GM23338 (cell line): ENCODE measurements around the gene CMC1. TPM values are rescaled to one million over a fixed set of nuclear protein-coding genes. Genes with fewer than 3 reads are reported as not detected.

Experiments used
- ATAC-seq: fragments of 200-7000 bp; cut with Tn5 transposase; 3 replicates; pipeline ENCODE4 v1.9.1; 2020
- DNase-seq: peaks from one replicate; pipeline ENCODE4 v3.0.0-alpha.2; 2015; ENCODE audit warnings: low spot score
- H2AFZ ChIP-seq: fragments of 200-600 bp; sonication (generic); 2 replicates; pipeline ENCODE4 v1.8.0; 2016; ENCODE audit warnings: antibody characterized with exemption, mild to moderate bottlenecking, moderate library complexity
- H3F3A ChIP-seq: fragments of 200-600 bp; sonication (generic); replicated peaks from 2 replicates; pipeline ENCODE4 v1.8.0; 2017; ENCODE audit warnings: antibody characterized with exemption, mixed run types, low read depth
- H3K27ac ChIP-seq: fragments of 200-600 bp; sonication (generic); 2 replicates; pipeline ENCODE4 v1.6.1; 2016; ENCODE audit warnings: low read depth
- H3K27me3 ChIP-seq: fragments of 200-600 bp; sonication (generic); 2 replicates; pipeline ENCODE4 v1.8.0; 2016; ENCODE audit warnings: mild to moderate bottlenecking, mixed run types, moderate library complexity; ENCODE audit not compliant: insufficient read depth
- H3K36me3 ChIP-seq: fragments of 200-600 bp; sonication (generic); 2 replicates; pipeline ENCODE4 v1.8.0; 2016; ENCODE audit warnings: mild to moderate bottlenecking; ENCODE audit not compliant: insufficient read depth
- H3K4me1 ChIP-seq: fragments of 200-600 bp; sonication (generic); 2 replicates; pipeline ENCODE4 v1.8.0; 2016; ENCODE audit warnings: mild to moderate bottlenecking, moderate library complexity; ENCODE audit not compliant: insufficient read depth
- H3K4me2 ChIP-seq: fragments of 200-600 bp; sonication (generic); 2 replicates; pipeline ENCODE4 v1.7.1; 2017; ENCODE audit warnings: mixed run types
- H3K4me3 ChIP-seq: fragments of 200-600 bp; sonication (generic); 2 replicates; pipeline ENCODE4 v1.6.1; 2016; ENCODE audit warnings: mixed run types
- H3K79me2 ChIP-seq: fragments of 200-600 bp; sonication (generic); replicated peaks from 2 replicates; pipeline ENCODE4 v1.8.0; 2017; ENCODE audit warnings: mild to moderate bottlenecking; ENCODE audit not compliant: insufficient read depth
- H3K9me2 ChIP-seq: fragments of 200-600 bp; sonication (generic); 2 replicates; pipeline ENCODE4 v1.8.0; 2017; ENCODE audit not compliant: insufficient read depth
- H4K20me1 ChIP-seq: fragments of 200-600 bp; sonication (generic); replicated peaks from 2 replicates; pipeline ENCODE4 v1.8.0; 2017; ENCODE audit warnings: mild to moderate bottlenecking; ENCODE audit not compliant: insufficient read depth
- H3K27ac Mint-ChIP-seq: 2 replicates; pipeline ENCODE4 v1.8.0; 2020; ENCODE audit warnings: inconsistent platforms, mild to moderate bottlenecking, moderate library complexity, mixed read lengths
- H3K27me3 Mint-ChIP-seq: 3 replicates; pipeline ENCODE4 v1.8.0; 2022; ENCODE audit warnings: low read depth, mild to moderate bottlenecking, moderate library complexity, mixed read lengths, inconsistent platforms; ENCODE audit not compliant: insufficient read depth, poor library complexity
- H3K36me3 Mint-ChIP-seq: 3 replicates; pipeline ENCODE4 v1.8.0; 2021; ENCODE audit warnings: low read depth, mild to moderate bottlenecking, inconsistent platforms, moderate library complexity, mixed read lengths
- H3K4me1 Mint-ChIP-seq: 3 replicates; pipeline ENCODE4 v1.8.0; 2020; ENCODE audit warnings: mild to moderate bottlenecking, inconsistent platforms, mixed read lengths
- H3K4me3 Mint-ChIP-seq: 3 replicates; pipeline ENCODE4 v1.8.0; 2021; ENCODE audit warnings: moderate library complexity, mild to moderate bottlenecking, inconsistent platforms, mixed read lengths
- H3K9me3 Mint-ChIP-seq: 3 replicates; pipeline ENCODE4 v1.8.0; 2020; ENCODE audit warnings: moderate library complexity, mild to moderate bottlenecking, inconsistent platforms, mixed read lengths
- EZH2phosphoT487 ChIP-seq: fragments of 200-600 bp; sonication (generic); IDR thresholded peaks from one replicate; pipeline ENCODE4 v1.8.1; 2018; ENCODE audit warnings: antibody characterized with exemption; ENCODE audit not compliant: unreplicated experiment
- ZNF114 ChIP-seq: fragments of 250-450 bp; sonication (Bioruptor Pico); IDR thresholded peaks from 2 replicates; pipeline ENCODE4 v1.5.0; 2020; ENCODE audit warnings: mild to moderate bottlenecking, moderate library complexity
- ZNF331 ChIP-seq: fragments of 250-450 bp; sonication (Bioruptor Pico); IDR thresholded peaks from 2 replicates; pipeline ENCODE4 v1.5.0; 2020; ENCODE audit warnings: low read depth, mild to moderate bottlenecking, moderate library complexity
- polyA plus RNA-seq: library from polyadenylated mRNA; unstranded; fragments of >200 nt; fragmentation: Nextera tagmentation; extraction: Ambion mirVana; gene quantifications from 2 replicates; pipeline ENCODE4 v1.2.1, GENCODE V29; 2016
- total RNA-seq: library from RNA; depleted of rRNA; stranded (reverse); fragments of >200 nt; shearing (Covaris generic); gene quantifications from 2 replicates; pipeline ENCODE4 v1.2.3, GENCODE V29; 2014
- TF ChIP-seq, protein P1 (sequence below): fragments of 250-450 bp; sonication (Bioruptor Pico); IDR thresholded peaks from 2 replicates; pipeline ENCODE4 v1.5.0; 2020; ENCODE audit warnings: mild to moderate bottlenecking, moderate library complexity
- TF ChIP-seq, protein P2 (sequence below), 2 experiments: fragments of 200-600 bp in 1 of 2; sonication (generic) in 1 of 2; conservative IDR thresholded peaks; 2 replicates each; pipeline versions ENCODE4 v1.5.1 to v1.6.1; 2016 to 2017; ENCODE audit warnings: antibody characterized with exemption in 2 of 2, low read depth in 2 of 2, mild to moderate bottlenecking in 2 of 2, moderate library complexity in 1 of 2

CMC1 gene
- total and polyA plus RNA-seq, 2 experiments from 2014 or later = 9.2 to 144 TPM

DNA sequence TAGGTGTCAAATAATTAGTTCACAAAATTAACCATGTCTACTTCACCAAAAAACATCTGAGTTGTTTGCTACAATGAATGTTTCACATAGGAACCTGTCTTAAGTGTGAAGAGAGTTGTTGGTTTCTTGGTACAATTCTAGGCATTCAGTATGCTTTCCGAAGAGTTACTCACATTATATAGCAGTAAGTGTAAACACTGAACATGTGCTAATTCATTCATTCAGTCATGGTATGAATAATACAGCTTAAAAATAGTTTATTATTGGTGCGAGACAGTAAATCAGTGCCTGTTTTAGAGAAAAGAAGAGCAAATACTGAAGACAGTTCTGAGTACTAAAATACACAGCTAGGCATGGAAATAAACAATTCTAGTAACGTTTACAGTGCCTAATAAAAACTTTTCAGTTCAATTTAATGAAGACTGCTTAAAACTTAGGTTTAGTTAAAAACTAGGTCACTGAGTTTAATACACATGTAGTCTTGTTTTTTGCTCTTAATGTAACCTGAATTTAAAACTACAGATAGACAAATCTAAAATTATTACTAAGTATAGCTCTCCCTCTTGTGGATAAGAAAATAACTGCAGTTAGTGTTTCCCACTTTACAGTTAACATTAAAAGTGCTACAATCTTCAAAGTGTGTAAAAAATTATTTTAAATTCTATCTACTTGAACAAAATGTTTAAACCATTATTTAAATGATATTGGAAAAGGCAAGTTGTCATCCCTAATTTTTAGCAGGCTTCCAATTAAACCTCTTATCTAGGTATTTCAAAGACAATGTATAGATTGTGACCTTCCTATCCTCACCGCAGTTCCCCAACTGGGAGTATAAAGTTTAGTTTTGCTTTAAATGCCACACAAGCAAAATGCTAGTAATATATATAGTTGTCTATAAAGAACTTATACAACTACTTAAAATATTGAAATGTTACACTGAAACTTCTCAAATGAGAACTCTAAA is 87.1 kb downstream of the CMC1 start (continued):
- TF ChIP-seq, protein P1, sequence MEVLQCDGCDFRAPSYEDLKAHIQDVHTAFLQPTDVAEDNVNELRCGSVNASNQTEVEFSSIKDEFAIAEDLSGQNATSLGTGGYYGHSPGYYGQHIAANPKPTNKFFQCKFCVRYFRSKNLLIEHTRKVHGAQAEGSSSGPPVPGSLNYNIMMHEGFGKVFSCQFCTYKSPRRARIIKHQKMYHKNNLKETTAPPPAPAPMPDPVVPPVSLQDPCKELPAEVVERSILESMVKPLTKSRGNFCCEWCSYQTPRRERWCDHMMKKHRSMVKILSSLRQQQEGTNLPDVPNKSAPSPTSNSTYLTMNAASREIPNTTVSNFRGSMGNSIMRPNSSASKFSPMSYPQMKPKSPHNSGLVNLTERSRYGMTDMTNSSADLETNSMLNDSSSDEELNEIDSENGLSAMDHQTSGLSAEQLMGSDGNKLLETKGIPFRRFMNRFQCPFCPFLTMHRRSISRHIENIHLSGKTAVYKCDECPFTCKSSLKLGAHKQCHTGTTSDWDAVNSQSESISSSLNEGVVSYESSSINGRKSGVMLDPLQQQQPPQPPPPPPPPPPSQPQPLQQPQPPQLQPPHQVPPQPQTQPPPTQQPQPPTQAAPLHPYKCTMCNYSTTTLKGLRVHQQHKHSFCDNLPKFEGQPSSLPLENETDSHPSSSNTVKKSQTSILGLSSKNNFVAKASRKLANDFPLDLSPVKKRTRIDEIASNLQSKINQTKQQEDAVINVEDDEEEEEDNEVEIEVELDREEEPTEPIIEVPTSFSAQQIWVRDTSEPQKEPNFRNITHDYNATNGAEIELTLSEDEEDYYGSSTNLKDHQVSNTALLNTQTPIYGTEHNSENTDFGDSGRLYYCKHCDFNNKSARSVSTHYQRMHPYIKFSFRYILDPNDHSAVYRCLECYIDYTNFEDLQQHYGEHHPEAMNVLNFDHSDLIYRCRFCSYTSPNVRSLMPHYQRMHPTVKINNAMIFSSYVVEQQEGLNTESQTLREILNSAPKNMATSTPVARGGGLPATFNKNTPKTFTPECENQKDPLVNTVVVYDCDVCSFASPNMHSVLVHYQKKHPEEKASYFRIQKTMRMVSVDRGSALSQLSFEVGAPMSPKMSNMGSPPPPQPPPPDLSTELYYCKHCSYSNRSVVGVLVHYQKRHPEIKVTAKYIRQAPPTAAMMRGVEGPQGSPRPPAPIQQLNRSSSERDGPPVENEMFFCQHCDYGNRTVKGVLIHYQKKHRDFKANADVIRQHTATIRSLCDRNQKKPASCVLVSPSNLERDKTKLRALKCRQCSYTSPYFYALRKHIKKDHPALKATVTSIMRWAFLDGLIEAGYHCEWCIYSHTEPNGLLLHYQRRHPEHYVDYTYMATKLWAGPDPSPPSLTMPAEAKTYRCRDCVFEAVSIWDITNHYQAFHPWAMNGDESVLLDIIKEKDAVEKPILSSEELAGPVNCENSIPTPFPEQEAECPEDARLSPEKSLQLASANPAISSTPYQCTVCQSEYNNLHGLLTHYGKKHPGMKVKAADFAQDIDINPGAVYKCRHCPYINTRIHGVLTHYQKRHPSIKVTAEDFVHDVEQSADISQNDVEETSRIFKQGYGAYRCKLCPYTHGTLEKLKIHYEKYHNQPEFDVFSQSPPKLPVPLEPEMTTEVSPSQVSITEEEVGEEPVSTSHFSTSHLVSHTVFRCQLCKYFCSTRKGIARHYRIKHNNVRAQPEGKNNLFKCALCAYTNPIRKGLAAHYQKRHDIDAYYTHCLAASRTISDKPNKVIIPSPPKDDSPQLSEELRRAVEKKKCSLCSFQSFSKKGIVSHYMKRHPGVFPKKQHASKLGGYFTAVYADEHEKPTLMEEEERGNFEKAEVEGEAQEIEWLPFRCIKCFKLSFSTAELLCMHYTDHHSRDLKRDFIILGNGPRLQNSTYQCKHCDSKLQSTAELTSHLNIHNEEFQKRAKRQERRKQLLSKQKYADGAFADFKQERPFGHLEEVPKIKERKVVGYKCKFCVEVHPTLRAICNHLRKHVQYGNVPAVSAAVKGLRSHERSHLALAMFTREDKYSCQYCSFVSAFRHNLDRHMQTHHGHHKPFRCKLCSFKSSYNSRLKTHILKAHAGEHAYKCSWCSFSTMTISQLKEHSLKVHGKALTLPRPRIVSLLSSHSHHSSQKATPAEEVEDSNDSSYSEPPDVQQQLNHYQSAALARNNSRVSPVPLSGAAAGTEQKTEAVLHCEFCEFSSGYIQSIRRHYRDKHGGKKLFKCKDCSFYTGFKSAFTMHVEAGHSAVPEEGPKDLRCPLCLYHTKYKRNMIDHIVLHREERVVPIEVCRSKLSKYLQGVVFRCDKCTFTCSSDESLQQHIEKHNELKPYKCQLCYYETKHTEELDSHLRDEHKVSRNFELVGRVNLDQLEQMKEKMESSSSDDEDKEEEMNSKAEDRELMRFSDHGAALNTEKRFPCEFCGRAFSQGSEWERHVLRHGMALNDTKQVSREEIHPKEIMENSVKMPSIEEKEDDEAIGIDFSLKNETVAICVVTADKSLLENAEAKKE = no peak
- TF ChIP-seq EZH2phosphoT487 (no peak), ZNF331 (CRISPR knock-in tag) (no peak)

DNA sequence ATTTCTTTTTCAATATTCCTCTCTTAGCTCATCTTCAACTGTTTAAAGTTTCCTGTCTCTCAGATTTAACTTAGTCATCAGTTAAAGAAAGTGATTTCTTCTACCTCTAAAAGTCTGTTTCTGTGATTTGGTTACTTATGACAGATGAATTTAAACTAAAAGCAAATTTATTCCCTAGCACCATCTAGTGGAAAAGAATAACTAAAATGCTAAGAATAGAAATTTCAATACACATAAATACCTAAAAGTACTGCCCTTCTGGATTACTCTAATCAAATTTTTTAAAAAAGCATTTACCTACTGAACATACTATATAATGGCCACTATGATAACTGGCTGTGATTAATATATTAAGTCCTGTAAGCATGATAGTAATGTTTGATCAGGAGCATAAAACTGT is 93.1 kb downstream of the CMC1 start:
- Mint-ChIP-seq H3K27ac (no peak overlapping the region), H3K4me3 (no peak overlapping the region), H3K27me3 (no peaks in the 10 kb centered on the region), H3K4me1 (no peaks in the 10 kb centered on the region), H3K9me3 (no peaks in the 10 kb centered on the region), H3K36me3 (peaks cover 2% of the 10 kb centered on the region; the same call in 1 of the 3 replicates)
- Histone ChIP-seq H3K4me2 (no peak overlapping the region), H3F3A (no peaks in the 10 kb centered on the region), H3K79me2 (no peaks in the 10 kb centered on the region), H3K4me1 (no peaks in the 10 kb centered on the region), H3K27me3 (no peaks in the 10 kb centered on the region), H2AFZ (no peak overlapping the region), H3K4me3 (no peak overlapping the region), H3K27ac (no peak overlapping the region), H3K9me2 (no peaks in the 10 kb centered on the region), H4K20me1 (no peaks in the 10 kb centered on the region), H3K36me3 (no peaks in the 10 kb centered on the region)
- DNase-seq = no peak
- no peak for TF ChIP-seq ZNF114 (CRISPR knock-in tag)
- TF ChIP-seq, protein P2, sequence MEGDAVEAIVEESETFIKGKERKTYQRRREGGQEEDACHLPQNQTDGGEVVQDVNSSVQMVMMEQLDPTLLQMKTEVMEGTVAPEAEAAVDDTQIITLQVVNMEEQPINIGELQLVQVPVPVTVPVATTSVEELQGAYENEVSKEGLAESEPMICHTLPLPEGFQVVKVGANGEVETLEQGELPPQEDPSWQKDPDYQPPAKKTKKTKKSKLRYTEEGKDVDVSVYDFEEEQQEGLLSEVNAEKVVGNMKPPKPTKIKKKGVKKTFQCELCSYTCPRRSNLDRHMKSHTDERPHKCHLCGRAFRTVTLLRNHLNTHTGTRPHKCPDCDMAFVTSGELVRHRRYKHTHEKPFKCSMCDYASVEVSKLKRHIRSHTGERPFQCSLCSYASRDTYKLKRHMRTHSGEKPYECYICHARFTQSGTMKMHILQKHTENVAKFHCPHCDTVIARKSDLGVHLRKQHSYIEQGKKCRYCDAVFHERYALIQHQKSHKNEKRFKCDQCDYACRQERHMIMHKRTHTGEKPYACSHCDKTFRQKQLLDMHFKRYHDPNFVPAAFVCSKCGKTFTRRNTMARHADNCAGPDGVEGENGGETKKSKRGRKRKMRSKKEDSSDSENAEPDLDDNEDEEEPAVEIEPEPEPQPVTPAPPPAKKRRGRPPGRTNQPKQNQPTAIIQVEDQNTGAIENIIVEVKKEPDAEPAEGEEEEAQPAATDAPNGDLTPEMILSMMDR (conservative IDR thresholded peaks at IDR 0.05; ENCODE audit: low read depth in 2 of 2) = peak in 1 of 2 experiments; percentile 35; a peak in 3 of 4 replicates
- no peak for ATAC-seq
